K562 (cell line): ENCODE results near the gene CNGB1. TPM values are rescaled to one million over a fixed set of nuclear protein-coding genes. Genes with fewer than 3 reads are reported as not detected.

Source experiments
- ATAC-seq: fragments of 200-7000 bp; cut with Tn5 transposase; 3 replicates; pipeline ENCODE4 v1.9.1; 2020; ENCODE audit warnings: moderate library complexity
- BruUV-seq: library from RNA; stranded (reverse); fragments of 400-500 nt; replicated peaks from 2 replicates; lab custom pipeline; 2021; lab: Mats Ljungman, UMichigan
- CTCF ChIA-PET: fragments of 300-600 bp; formaldehyde crosslinking; extraction: SDS; loops from one replicate; lab custom pipeline; 2021; ENCODE audit warnings: low intra/inter-chr PET ratio; lab: Yijun Ruan, JAX
- POLR2A ChIA-PET: fragments of 300-600, 350-650 bp; sonication (Branson Sonifier 250); formaldehyde crosslinking; extraction: SDS; loops from one replicate; lab custom pipeline; 2021; ENCODE audit warnings: antibody characterized with exemption, inconsistent platforms; lab: Yijun Ruan, JAX
- DNase-seq, 4 experiments: peaks; one replicate each; pipeline versions ENCODE4 v3.0.0 to v3.0.0-alpha.2; 2011 to 2018; ENCODE audit warnings: low spot score in 3 of 4, mixed read lengths in 3 of 4; ENCODE audit errors: extremely low read depth in 1 of 4
- FAIRE-seq: peaks from 2 replicates; lab custom pipeline; 2011; peaks lifted over from hg19 to GRCh38; lab: Jason Lieb, UNC
- H2AFZ ChIP-seq: 2 replicates; pipeline ENCODE4 v1.6.0; 2011; ENCODE audit warnings: low read depth, low read length, control low read depth, inconsistent platforms
- H3K27ac ChIP-seq: fragments of 200-600 bp; 3 replicates; pipeline ENCODE4 v1.8.0; 2011; ENCODE audit warnings: low read depth, mild to moderate bottlenecking, control low read depth, inconsistent platforms, low read length, moderate library complexity, mixed read lengths; ENCODE audit errors: extremely low read depth
- H3K27me3 ChIP-seq, 2 experiments: fragments of 300-600 bp in 1 of 2; 2 replicates in 1 of 2; 3 replicates in 1 of 2; pipeline versions ENCODE4 v1.6.0 to v1.8.0; 2011; ENCODE audit warnings: inconsistent platforms in 2 of 2, low read length in 2 of 2, mild to moderate bottlenecking in 1 of 2, mixed read lengths in 1 of 2, moderate library complexity in 1 of 2; ENCODE audit not compliant: control insufficient read depth in 2 of 2, insufficient read depth in 2 of 2
- H3K36me3 ChIP-seq: fragments of 300-600 bp; 3 replicates; pipeline ENCODE4 v1.8.0; 2011; ENCODE audit warnings: mild to moderate bottlenecking, low read length, inconsistent platforms; ENCODE audit not compliant: control insufficient read depth, insufficient read depth
- H3K4me1 ChIP-seq, 2 experiments: fragments of 200-600 bp in 1 of 2; replicated peaks in 1 of 2; 2 replicates in 1 of 2; 3 replicates in 1 of 2; pipeline versions ENCODE4 v1.5.1 to v1.8.0; 2011; ENCODE audit warnings: inconsistent platforms in 2 of 2, low read length in 2 of 2, mild to moderate bottlenecking in 1 of 2, mixed read lengths in 1 of 2, moderate library complexity in 1 of 2; ENCODE audit not compliant: control insufficient read depth in 2 of 2, insufficient read depth in 2 of 2
- H3K4me2 ChIP-seq: 2 replicates; pipeline ENCODE4 v1.6.1; 2011; ENCODE audit warnings: low read length, control low read depth, inconsistent platforms, mixed read lengths; ENCODE audit not compliant: insufficient read depth
- H3K4me3 ChIP-seq: fragments of 200-600 bp; sonication (generic), shearing (Covaris generic); 2 replicates; pipeline ENCODE4 v1.5.1; 2016; ENCODE audit warnings: control low read depth, inconsistent platforms
- H3K79me2 ChIP-seq: fragments of 200-600 bp; 3 replicates; pipeline ENCODE4 v1.8.0; 2011; ENCODE audit warnings: low read length, inconsistent platforms; ENCODE audit not compliant: control insufficient read depth, insufficient read depth
- H3K9ac ChIP-seq, 2 experiments: 2 replicates each; pipeline versions ENCODE4 v1.6.0 to v1.6.1; 2011; ENCODE audit warnings: low read depth in 2 of 2, low read length in 2 of 2, control low read depth in 1 of 2, inconsistent platforms in 1 of 2, mild to moderate bottlenecking in 1 of 2, mixed read lengths in 1 of 2; ENCODE audit not compliant: insufficient read depth in 1 of 2
- H3K9me1 ChIP-seq: one replicate; pipeline ENCODE4 v1.6.0; 2011; ENCODE audit warnings: inconsistent platforms, mild to moderate bottlenecking, low read length, moderate library complexity; ENCODE audit not compliant: control insufficient read depth, insufficient read depth
- H3K9me3 ChIP-seq: replicated peaks from 2 replicates; pipeline ENCODE4 v1.5.1; 2011; ENCODE audit warnings: low read depth, low read length, inconsistent platforms; ENCODE audit not compliant: control insufficient read depth, insufficient read depth
- H4K20me1 ChIP-seq: replicated peaks from 2 replicates; pipeline ENCODE4 v1.6.1; 2011; ENCODE audit warnings: low read length, inconsistent platforms, mixed read lengths; ENCODE audit not compliant: control insufficient read depth, insufficient read depth
- CCAR2 ChIP-seq: fragments of 200-400 bp; formaldehyde crosslinking; IDR thresholded peaks from 2 replicates; pipeline ENCODE4 v1.6.1; 2017; ENCODE audit warnings: mild to moderate bottlenecking, low read depth, low read length
- MAFF ChIP-seq: IDR thresholded peaks from 2 replicates; pipeline ENCODE4 v1.6.1; 2012; ENCODE audit warnings: low read length, improper control_type of control experiment
- PHB2 ChIP-seq: fragments of 450-650 bp; IDR thresholded peaks from 2 replicates; pipeline ENCODE4 v1.6.1; 2017; ENCODE audit warnings: low read depth
- POLR3G ChIP-seq: IDR thresholded peaks from 2 replicates; pipeline ENCODE4 v1.6.1; 2011; ENCODE audit not compliant: insufficient read length, insufficient replicate concordance; ENCODE audit errors: extremely low read depth
- RAD21 ChIP-seq, 2 experiments: fragments of 250-450 bp in 1 of 2; fragments of 450-650 bp in 1 of 2; sonication (Bioruptor Pico) in 1 of 2; formaldehyde crosslinking in 1 of 2; IDR thresholded peaks in 1 of 2; conservative IDR thresholded peaks in 1 of 2; 2 replicates each; pipeline versions ENCODE4 v1.4.0 to v1.8.0; 2020 to 2022; ENCODE audit warnings: mild to moderate bottlenecking in 2 of 2, moderate library complexity in 1 of 2
- SP1 ChIP-seq: sonication (generic); formaldehyde crosslinking; IDR thresholded peaks from 2 replicates; pipeline ENCODE4 v1.8.1; 2022; ENCODE audit warnings: mild to moderate bottlenecking, missing genetic modification reagents
- STAG1 ChIP-seq: sonication (generic); formaldehyde crosslinking; IDR thresholded peaks from 2 replicates; pipeline ENCODE4 v1.5.0; 2020; ENCODE audit warnings: missing genetic modification reagents, borderline replicate concordance
- STAT5A ChIP-seq: IDR thresholded peaks from 2 replicates; pipeline ENCODE4 v1.6.1; 2012; ENCODE audit warnings: low read length, inconsistent platforms, borderline replicate concordance
- ZC3H8 ChIP-seq: fragments of 450-650 bp; IDR thresholded peaks from 2 replicates; pipeline ENCODE4 v1.6.1; 2017
- ZFPM2 ChIP-seq: fragments of 250-450 bp; sonication (Bioruptor Pico); IDR thresholded peaks from 2 replicates; pipeline ENCODE4 v1.5.1; 2022; ENCODE audit warnings: mild to moderate bottlenecking
- ZNF224 ChIP-seq: sonication (generic); formaldehyde crosslinking; IDR thresholded peaks from 2 replicates; pipeline ENCODE4 v1.8.0; 2022; ENCODE audit warnings: mild to moderate bottlenecking, missing genetic modification reagents
- ZNF644 ChIP-seq: fragments of 200-800 bp; sonication (Bioruptor generic); IDR thresholded peaks from 2 replicates; pipeline ENCODE4 v1.6.1; 2016; ENCODE audit warnings: low read depth, missing genetic modification characterization, missing compliant biosample characterization
- ZNF77 ChIP-seq: fragments of 250-450 bp; sonication (Bioruptor Pico); IDR thresholded peaks from 2 replicates; pipeline ENCODE4 v1.5.0; 2020
- WGBS: fragments of 100-300 bp; shearing (Covaris generic); methylation state at CpG from one replicate; pipeline ENCODE4 v1.1.6; 2016; ENCODE audit warnings: low coverage, mixed read lengths; ENCODE audit not compliant: insufficient coverage; ENCODE audit errors: missing lambda C conversion rate; 5-methylcytosine and 5-hydroxymethylcytosine counted together
- in situ Hi-C: fragments of 300-500 bp; cut with MboI; formaldehyde crosslinking; loops from 4 replicates; pipeline ENCODE4 v1.15.0; 2018; ENCODE audit warnings: inconsistent platforms, mixed read lengths
- intact Hi-C: fragments of 100-400 bp; cut with micrococcal nuclease; formaldehyde crosslinking; loops from 2 replicates; pipeline ENCODE4 v1.14.2; 2022
- polyA plus RNA-seq, 8 experiments: library from polyadenylated mRNA; depleted of rRNA in 4 of 8; stranded (reverse) in 5 of 8; unstranded in 3 of 8; fragments of >200 nt; fragmentation: Nextera tagmentation in 2 of 8; fragmentation: Illumina TruSeq in 1 of 8; extraction: Ambion mirVana in 2 of 8; extraction: Trizol in 1 of 8; gene quantifications; 2 replicates each; pipeline versions ENCODE4 v1.2.1 to v1.2.3, GENCODE V29; 2011 to 2014; ENCODE audit warnings: inconsistent platforms in 1 of 8, missing spikeins in 1 of 8
- total RNA-seq, 7 experiments: library from RNA; depleted of rRNA in 6 of 7; stranded (reverse); fragments of >200 nt in 6 of 7; fragmentation: Illumina TruSeq in 2 of 7; extraction: Trizol in 2 of 7; gene quantifications; 2 replicates each; pipeline versions ENCODE4 v1.2.1 to v1.2.3, GENCODE V29; 2011 to 2021; ENCODE audit warnings: low replicate concordance in 1 of 7
- TF ChIP-seq, protein P1 (sequence below), 3 experiments: fragments of 200-800 bp in 1 of 3; sonication (Bioruptor generic) in 1 of 3; sonication (generic) in 1 of 3; formaldehyde crosslinking in 1 of 3; IDR thresholded peaks; 2 replicates each; pipeline versions ENCODE4 v1.6.1 to v1.8.0; 2016 to 2022; ENCODE audit warnings: mild to moderate bottlenecking in 2 of 3, missing compliant biosample characterization in 2 of 3, missing genetic modification characterization in 2 of 3, missing genetic modification reagents in 1 of 3
- TF ChIP-seq, protein P2 (sequence below): sonication (generic); formaldehyde crosslinking; IDR thresholded peaks from 2 replicates; pipeline ENCODE4 v1.8.0; 2022; ENCODE audit warnings: missing genetic modification reagents, mild to moderate bottlenecking, moderate library complexity, borderline replicate concordance
- TF ChIP-seq, protein P3 (sequence below), 3 experiments: IDR thresholded peaks in 2 of 3; conservative IDR thresholded peaks in 1 of 3; 2 replicates each; pipeline ENCODE4 v1.5.1; 2011 to 2012; ENCODE audit warnings: low read length in 3 of 3, mild to moderate bottlenecking in 3 of 3, control low read depth in 2 of 3, improper control_type of control experiment in 1 of 3, inconsistent platforms in 1 of 3, low read depth in 1 of 3, mixed read lengths in 1 of 3, moderate library complexity in 1 of 3; ENCODE audit not compliant: insufficient read depth in 2 of 3

The CNGB1 gene
- total and polyA plus RNA-seq, 9 of the 15 experiments (the other 6 are each of a cell fraction or from before 2014, with no cell fraction given): not detected

DNA sequence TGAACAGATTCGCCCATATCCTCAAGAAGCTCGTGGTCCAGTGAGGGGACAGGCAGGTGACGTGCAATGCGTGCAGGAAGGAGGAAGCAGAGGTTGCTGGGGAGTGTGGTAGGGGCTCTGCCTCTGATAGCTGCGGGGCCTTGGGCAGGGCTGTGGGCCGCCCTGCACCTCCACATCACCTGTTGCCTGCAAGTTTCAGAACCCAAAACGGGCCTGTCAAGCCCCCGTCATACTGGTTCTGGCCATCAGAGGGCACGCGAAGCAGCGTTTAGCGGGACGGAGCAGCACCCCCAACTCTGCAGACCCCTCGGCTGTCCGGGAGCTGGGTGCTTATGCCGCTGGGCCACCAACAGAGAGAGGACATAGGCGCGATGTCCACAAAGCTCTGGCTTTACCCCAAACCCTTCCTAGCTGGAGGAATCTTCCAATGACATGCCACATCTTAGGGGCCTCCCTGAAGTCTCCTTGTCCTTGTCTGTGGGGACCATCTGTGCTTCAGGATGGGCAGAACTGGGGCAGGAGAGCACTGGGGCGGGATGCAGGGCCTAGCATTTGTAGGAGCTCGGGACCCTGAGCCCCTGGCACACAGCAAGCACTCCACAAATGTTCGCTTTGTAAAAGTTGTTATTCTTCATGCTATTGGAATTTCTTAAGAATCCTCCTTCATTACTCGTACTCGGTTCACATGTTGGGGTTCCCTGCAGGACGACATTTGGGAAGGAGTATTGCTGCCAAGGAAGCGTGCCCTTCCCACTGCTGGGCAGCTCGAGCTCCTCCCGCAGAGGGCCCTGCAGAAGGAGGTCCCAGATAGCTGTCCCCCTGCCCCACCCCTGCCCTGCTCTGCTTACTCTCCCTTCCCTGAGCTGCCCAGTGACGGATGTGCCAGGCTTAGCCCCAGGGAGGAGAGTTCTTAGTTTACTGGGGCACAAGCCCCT, 64.3 kb downstream of the CNGB1 start:
- no TSS peak for BruUV-seq
- H3K9me1 ChIP-seq: no peaks in the 10 kb centered on the region
- H4K20me1 ChIP-seq: peaks cover 5% of the 10 kb centered on the region; the same call in 1 of the 2 replicates
- in situ Hi-C loops (no loop called here), intact Hi-C loops (loop anchor here (10.0 kb wide), 2 partner anchors 578 to 748 kb away; no protein-coding TSS in a partner anchor)
- DNase-seq (peak in 2 of 4 experiments; percentile 29 to 38), FAIRE-seq (no peak), ATAC-seq (peak; percentile 73)
- no peak overlapping the region for H3K27ac ChIP-seq
- no peaks in the 10 kb centered on the region for H3K79me2 ChIP-seq
- H3K4me2 ChIP-seq: no peak overlapping the region
- no peak overlapping the region for H2AFZ ChIP-seq
- peaks cover 27 to 76% of the 10 kb centered on the region in 2 experiments for H3K27me3 ChIP-seq
- CTCF ChIA-PET: interaction anchor here (0.7 to 0.9 kb wide), 2 partner anchors 78 to 98 kb away, joined by 3 read pairs; no protein-coding TSS in a partner anchor
- 6% methylated on average over 26 of the region's 28 CpGs for WGBS
- H3K9ac ChIP-seq: no peak overlapping the region
- H3K4me1 ChIP-seq: peaks cover 2 to 10% of the 10 kb centered on the region in 2 experiments; a peak in 2 of 5 replicates
- no peak overlapping the region for H3K4me3 ChIP-seq
- POLR2A ChIA-PET: interaction anchor here (0.5 to 1.1 kb wide), 11 partner anchors 9 to 360 kb away, joined by 3 to 5 read pairs (median 3); no protein-coding TSS in a partner anchor
- no peaks in the 10 kb centered on the region for H3K36me3 ChIP-seq
- H3K9me3 ChIP-seq: no peaks in the 10 kb centered on the region
- TF ChIP-seq ZNF644 (tag) (no peak), POLR3G (no peak), RAD21 (CRISPR knock-in tag; conservative IDR thresholded peaks at IDR 0.05 in 1 of 2, IDR thresholded peaks at IDR 0.05 in 1 of 2) (peak; percentile 49 to 73; a peak in 3 of 4 replicates), ZNF224 (CRISPR knock-in tag) (no peak), MAFF (no peak), PHB2 (no peak), ZC3H8 (no peak), STAT5A (no peak), ZFPM2 (no peak), STAG1 (peak; percentile 51; the same call in 1 of the 2 replicates), ZNF77 (CRISPR knock-in tag) (no peak), SP1 (no peak), CCAR2 (no peak)
- TF ChIP-seq, protein P1, sequence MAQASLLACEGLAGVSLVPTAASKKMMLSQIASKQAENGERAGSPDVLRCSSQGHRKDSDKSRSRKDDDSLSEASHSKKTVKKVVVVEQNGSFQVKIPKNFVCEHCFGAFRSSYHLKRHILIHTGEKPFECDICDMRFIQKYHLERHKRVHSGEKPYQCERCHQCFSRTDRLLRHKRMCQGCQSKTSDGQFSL (CRISPR knock-in tag; IDR thresholded peaks at IDR 0.05): peak; percentile 71
- TF ChIP-seq, protein P1 (tag; IDR thresholded peaks at IDR 0.05): no peak
- TF ChIP-seq, protein P2, sequence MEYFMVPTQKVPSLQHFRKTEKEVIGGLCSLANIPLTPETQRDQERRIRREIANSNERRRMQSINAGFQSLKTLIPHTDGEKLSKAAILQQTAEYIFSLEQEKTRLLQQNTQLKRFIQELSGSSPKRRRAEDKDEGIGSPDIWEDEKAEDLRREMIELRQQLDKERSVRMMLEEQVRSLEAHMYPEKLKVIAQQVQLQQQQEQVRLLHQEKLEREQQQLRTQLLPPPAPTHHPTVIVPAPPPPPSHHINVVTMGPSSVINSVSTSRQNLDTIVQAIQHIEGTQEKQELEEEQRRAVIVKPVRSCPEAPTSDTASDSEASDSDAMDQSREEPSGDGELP (CRISPR knock-in tag): peak; percentile 21; the same call in 1 of the 2 replicates
- TF ChIP-seq, protein P3, sequence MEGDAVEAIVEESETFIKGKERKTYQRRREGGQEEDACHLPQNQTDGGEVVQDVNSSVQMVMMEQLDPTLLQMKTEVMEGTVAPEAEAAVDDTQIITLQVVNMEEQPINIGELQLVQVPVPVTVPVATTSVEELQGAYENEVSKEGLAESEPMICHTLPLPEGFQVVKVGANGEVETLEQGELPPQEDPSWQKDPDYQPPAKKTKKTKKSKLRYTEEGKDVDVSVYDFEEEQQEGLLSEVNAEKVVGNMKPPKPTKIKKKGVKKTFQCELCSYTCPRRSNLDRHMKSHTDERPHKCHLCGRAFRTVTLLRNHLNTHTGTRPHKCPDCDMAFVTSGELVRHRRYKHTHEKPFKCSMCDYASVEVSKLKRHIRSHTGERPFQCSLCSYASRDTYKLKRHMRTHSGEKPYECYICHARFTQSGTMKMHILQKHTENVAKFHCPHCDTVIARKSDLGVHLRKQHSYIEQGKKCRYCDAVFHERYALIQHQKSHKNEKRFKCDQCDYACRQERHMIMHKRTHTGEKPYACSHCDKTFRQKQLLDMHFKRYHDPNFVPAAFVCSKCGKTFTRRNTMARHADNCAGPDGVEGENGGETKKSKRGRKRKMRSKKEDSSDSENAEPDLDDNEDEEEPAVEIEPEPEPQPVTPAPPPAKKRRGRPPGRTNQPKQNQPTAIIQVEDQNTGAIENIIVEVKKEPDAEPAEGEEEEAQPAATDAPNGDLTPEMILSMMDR (IDR thresholded peaks at IDR 0.05 in 2 of 3, conservative IDR thresholded peaks at IDR 0.05 in 1 of 3; ENCODE audit: insufficient read depth in 2 of 3, low read depth in 1 of 3, low read length in 3 of 3): peak; percentile 52 to 68 (median 58)
